Measurements from ENCODE around the gene CYP27C1. TPM values are rescaled to one million over a fixed set of nuclear protein-coding genes. Genes with fewer than 3 reads are reported as not detected.

The CYP27C1 gene
- total and polyA plus RNA-seq, 2 of the 13 experiments (the other 11 are each of a cell fraction or from before 2014, with no cell fraction given), result not detected

DNA sequence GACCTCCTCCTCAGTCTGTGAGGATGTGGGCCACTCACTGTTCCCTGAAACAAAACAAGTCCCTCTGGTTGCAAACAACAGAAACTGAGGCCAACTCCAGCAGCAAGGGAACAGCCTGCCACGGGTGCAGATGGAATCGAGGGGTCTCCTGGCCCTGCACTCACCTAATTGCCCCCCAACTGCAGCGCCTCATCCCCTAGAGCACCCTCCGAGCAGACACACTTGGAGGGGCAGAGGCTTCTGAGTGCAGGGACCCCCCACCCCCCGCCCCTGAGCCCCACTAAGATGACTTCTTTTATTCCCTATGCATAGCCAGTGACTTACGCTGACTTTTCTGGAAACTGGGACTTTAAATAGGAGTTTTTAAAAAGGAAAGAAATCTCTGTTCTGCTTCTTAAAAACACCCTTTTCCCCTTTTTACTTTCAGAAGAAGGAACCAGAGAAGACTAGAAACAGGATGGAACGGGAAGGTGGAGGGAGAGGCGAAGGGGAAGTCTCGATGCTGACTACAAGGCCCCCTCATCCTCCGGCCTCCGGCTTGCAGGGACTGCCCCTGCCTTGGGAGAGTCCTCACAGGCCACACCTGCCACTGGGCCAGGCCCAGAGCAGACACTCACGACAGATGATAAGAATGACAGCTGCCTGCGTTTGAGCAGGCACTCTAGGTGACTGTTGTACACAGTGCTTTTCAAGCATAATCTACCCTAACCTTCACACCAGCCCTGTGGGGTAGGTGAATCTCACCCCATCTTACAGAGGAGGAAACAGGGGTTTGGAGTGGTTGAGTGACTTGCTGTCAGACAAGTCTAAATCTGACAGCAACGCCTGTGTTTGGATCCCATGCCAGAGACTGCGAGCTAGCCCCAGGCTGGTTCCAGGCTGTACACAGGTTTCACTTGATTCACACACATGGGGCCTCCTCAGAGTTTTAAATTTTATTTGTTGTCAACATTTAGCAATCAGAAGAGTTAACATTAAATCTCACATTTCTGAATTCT is 85.0 kb downstream of the CYP27C1 start:
- in situ Hi-C loops (cut with HindIII; ENCODE audit: extremely low pct_ligation_motif_present, low pct_unique_long_range_greater_than_20kb), result no loop called here
- no peak overlapping the region for H3K4me2 ChIP-seq (ENCODE audit: low read depth, low read length)
- no peaks in the 10 kb centered on the region for H4K20me1 ChIP-seq (ENCODE audit: insufficient read depth, low read length)
- H3K9me3 ChIP-seq (ENCODE audit: low read length), result no peaks in the 10 kb centered on the region
- H3K79me2 ChIP-seq (ENCODE audit: insufficient read depth, low read length), result no peaks in the 10 kb centered on the region
- ATAC-seq (peak; percentile 56), FAIRE-seq (no peak), DNase-seq (ENCODE audit: low spot score) (no peak)
- H3K27ac ChIP-seq (ENCODE audit: extremely low read length, insufficient read depth, low read length), result no peak overlapping the region
- H3K4me1 ChIP-seq (ENCODE audit: insufficient read depth, low read length), result no peaks in the 10 kb centered on the region
- no peak overlapping the region for H3K4me3 ChIP-seq (replicated peaks in 1 of 3; ENCODE audit: insufficient read depth in 1 of 3, low read depth in 2 of 3, low read length in 3 of 3)
- no peaks in the 10 kb centered on the region for H3K36me3 ChIP-seq (replicated peaks in 1 of 2; ENCODE audit: control insufficient read depth in 1 of 2, insufficient read depth in 2 of 2, low read length in 2 of 2)
- TF ChIP-seq RAD21 (CRISPR knock-in tag; IDR thresholded peaks at IDR 0.05), result no peak
- TF ChIP-seq NONO (IDR thresholded peaks at IDR 0.05), result no peak
- no peak for TF ChIP-seq NONO (CRISPR knock-in tag; conservative IDR thresholded peaks at IDR 0.05)
- TF ChIP-seq, protein P1, sequence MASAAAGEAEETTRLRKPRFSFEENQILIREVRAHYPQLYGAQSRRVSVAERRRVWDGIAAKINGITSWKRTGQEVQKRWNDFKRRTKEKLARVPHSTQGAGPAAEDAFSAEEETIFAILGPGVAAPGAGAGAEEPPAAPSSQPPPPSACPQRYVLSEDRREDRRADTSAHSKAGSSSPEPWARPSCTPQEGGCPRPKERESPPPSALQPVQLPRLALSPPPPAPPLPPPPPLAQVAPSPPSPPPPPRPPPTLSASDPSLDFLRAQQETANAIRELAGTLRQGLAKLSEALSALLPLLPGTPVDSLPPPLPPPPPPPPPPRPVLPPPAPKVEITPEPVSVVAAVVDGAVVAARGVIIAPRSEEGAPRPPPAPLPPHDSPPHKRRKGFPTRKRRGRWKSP (CRISPR knock-in tag; IDR thresholded peaks at IDR 0.05), result no peak
- no peak for TF ChIP-seq BHLHE40 (IDR thresholded peaks at IDR 0.05; ENCODE audit: low read length)
- no peak for TF ChIP-seq ZNF20 (CRISPR knock-in tag; IDR thresholded peaks at IDR 0.05)
- no peak for TF ChIP-seq RXRA (CRISPR knock-in tag; IDR thresholded peaks at IDR 0.05)
- TF ChIP-seq ZNF572 (CRISPR knock-in tag; IDR thresholded peaks at IDR 0.05), result no peak
- ChIA-PET POLR2A (no interaction called here), CTCF (ENCODE audit: low intra/inter-chr PET ratio, low total read pairs) (no interaction called here)
- BruUV-seq (replicated peaks), result no TSS peak
- intact Hi-C loops (cut with micrococcal nuclease; ENCODE audit: unreplicated experiment), result no loop called here
- H3K9ac ChIP-seq (ENCODE audit: insufficient read depth, low read depth, low read length), result no peak overlapping the region
- H3K27me3 ChIP-seq (ENCODE audit: control insufficient read depth in 1 of 2, insufficient read depth in 2 of 2, low read length in 2 of 2), result peaks cover 4 to 19% of the 10 kb centered on the region in 2 experiments
- no peak overlapping the region for H2AFZ ChIP-seq (ENCODE audit: low read length)
- 16% methylated on average over 15 of the region's 15 CpGs for WGBS (ENCODE audit: low lambda C conversion rate)

Measured in HepG2 (cell line).